ENCODE data around the gene ARL2.

DNA sequence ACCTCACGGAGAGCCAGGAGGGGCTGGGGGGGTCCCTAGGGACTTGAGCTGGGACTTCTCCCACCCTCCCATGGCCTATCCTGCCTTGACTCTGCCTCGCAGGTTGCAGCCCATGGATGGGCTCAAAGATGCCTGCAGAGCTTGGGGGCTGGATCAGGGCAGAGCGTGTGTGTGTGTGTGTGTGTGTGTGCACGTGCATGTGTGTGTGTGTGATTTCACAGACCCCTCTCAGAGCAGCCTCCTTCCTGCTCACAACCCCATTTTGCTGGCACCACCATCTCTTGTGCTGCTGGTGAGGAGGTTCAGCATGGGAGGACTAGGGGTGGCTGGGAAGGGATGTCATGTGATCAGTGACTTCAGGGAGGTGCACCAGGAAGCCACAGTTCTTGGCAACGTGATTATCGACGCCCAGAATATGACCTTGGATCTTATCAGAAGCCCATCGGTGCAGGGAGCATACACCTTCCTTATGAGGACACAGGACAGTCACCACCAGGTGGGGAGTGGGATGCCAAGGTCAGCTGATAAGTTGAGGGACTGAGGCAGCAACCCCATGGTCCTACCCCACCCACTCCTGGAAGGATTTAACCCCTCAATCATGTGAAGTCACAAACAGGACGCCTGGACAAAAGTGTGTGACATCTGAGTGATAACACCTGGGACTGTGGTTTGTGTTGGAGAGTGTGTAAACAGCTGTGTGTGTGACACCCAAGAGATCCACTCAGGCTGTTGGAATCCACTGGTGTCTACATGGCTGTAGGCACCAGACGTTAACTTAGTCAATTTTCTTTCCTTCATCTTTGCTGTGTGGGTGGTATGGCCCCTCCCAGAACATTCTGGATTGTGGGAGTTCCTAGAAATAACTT lies 46.2 kb downstream of the ARL2 start:
- no peak for TF ChIP-seq CTCF (optimal IDR thresholded peaks at IDR 0.05 in 1 of 3, IDR thresholded peaks at IDR 0.05 in 1 of 3, conservative IDR thresholded peaks at IDR 0.05 in 1 of 3; ENCODE audit: extremely low read depth in 1 of 3, insufficient read depth in 2 of 3, low read length in 3 of 3)
- no peak for TF ChIP-seq EZH2 (IDR thresholded peaks at IDR 0.05; ENCODE audit: low read length)
